SK-N-SH (cell line): Measurements from ENCODE around the gene FGF18. TPM values are rescaled to one million over a fixed set of nuclear protein-coding genes. Genes with fewer than 3 reads are reported as not detected.

Experiments used
- CTCF ChIA-PET: fragments of 300-600, 350-600 bp; formaldehyde crosslinking; extraction: SDS; loops from one replicate; lab custom pipeline; 2021; lab: Yijun Ruan, JAX
- POLR2A ChIA-PET: fragments of 350-600 bp; sonication (Branson Sonifier 250); formaldehyde crosslinking; extraction: SDS; loops from one replicate; lab custom pipeline; 2020; ENCODE audit warnings: antibody characterized with exemption, inconsistent platforms; lab: Yijun Ruan, JAX
- DNase-seq: peaks from one replicate; pipeline ENCODE4 v3.0.0; 2012
- H2AFZ ChIP-seq: fragments of 200-600 bp; sonication (generic); 2 replicates; pipeline ENCODE4 v1.8.1; 2016; ENCODE audit warnings: antibody characterized with exemption, mild to moderate bottlenecking, low read depth
- H3F3A ChIP-seq: fragments of 200-600 bp; sonication (generic); replicated peaks from 2 replicates; pipeline ENCODE3; 2016; ENCODE audit warnings: antibody characterized with exemption, mild to moderate bottlenecking; ENCODE audit not compliant: insufficient read depth
- H3K27ac ChIP-seq, 2 experiments: fragments of 200-500 bp in 1 of 2; fragments of 200-600 bp in 1 of 2; sonication (Bioruptor generic) in 1 of 2; sonication (generic), shearing (Covaris generic) in 1 of 2; 2 replicates each; pipeline versions ENCODE4 v1.5.1 to v1.6.1; 2014 to 2016; ENCODE audit warnings: low read depth in 2 of 2, inconsistent platforms in 1 of 2, low read length in 1 of 2, mild to moderate bottlenecking in 1 of 2, mixed read lengths in 1 of 2
- H3K27me3 ChIP-seq: fragments of 200-600 bp; sonication (generic), shearing (Covaris generic); 2 replicates; pipeline ENCODE4 v1.6.1; 2016; ENCODE audit warnings: mixed run types; ENCODE audit not compliant: insufficient read depth
- H3K36me3 ChIP-seq, 2 experiments: fragments of 200-500 bp in 1 of 2; fragments of 200-600 bp in 1 of 2; sonication (Bioruptor generic) in 1 of 2; sonication (generic) in 1 of 2; replicated peaks in 1 of 2; 2 replicates each; pipeline versions ENCODE3 to v1.5.1; 2014 to 2016; ENCODE audit warnings: low read length in 1 of 2, mild to moderate bottlenecking in 1 of 2; ENCODE audit not compliant: insufficient read depth in 2 of 2, control insufficient read depth in 1 of 2
- H3K4me1 ChIP-seq, 2 experiments: fragments of 200-500 bp in 1 of 2; fragments of 200-600 bp in 1 of 2; sonication (Bioruptor generic) in 1 of 2; sonication (generic), shearing (Covaris generic) in 1 of 2; 2 replicates each; pipeline versions ENCODE4 v1.5.1 to v1.6.1; 2014 to 2016; ENCODE audit warnings: low read depth in 1 of 2, low read length in 1 of 2, mixed run types in 1 of 2; ENCODE audit not compliant: insufficient read depth in 2 of 2, control insufficient read depth in 1 of 2
- H3K4me2 ChIP-seq: fragments of 200-600 bp; sonication (generic), shearing (Covaris generic); 2 replicates; pipeline ENCODE4 v1.6.1; 2017; ENCODE audit warnings: mixed run types
- H3K4me3 ChIP-seq, 2 experiments: fragments of 200-500 bp in 1 of 2; fragments of 200-600 bp in 1 of 2; sonication (Bioruptor generic) in 1 of 2; sonication (generic), shearing (Covaris generic) in 1 of 2; 2 replicates each; pipeline versions ENCODE4 v1.5.1 to v1.8.1; 2014 to 2016; ENCODE audit warnings: low read depth in 2 of 2, inconsistent platforms in 1 of 2, low read length in 1 of 2, mild to moderate bottlenecking in 1 of 2, mixed read lengths in 1 of 2, moderate library complexity in 1 of 2
- H3K79me2 ChIP-seq: fragments of 200-600 bp; sonication (generic); 2 replicates; pipeline ENCODE4 v1.8.1; 2017; ENCODE audit warnings: mild to moderate bottlenecking; ENCODE audit not compliant: insufficient read depth
- H3K9ac ChIP-seq: fragments of 200-600 bp; sonication (generic); 2 replicates; pipeline ENCODE4 v1.6.1; 2017; ENCODE audit warnings: mixed run types
- H3K9me2 ChIP-seq: fragments of 200-600 bp; sonication (generic); 2 replicates; pipeline ENCODE4 v1.6.1; 2017; ENCODE audit warnings: mixed run types
- H3K9me3 ChIP-seq: fragments of 200-600 bp; sonication (generic); 2 replicates; pipeline ENCODE4 v1.6.1; 2017; ENCODE audit warnings: mixed run types, mild to moderate bottlenecking, moderate library complexity
- H4K20me1 ChIP-seq: fragments of 200-600 bp; sonication (generic); 2 replicates; pipeline ENCODE4 v1.6.1; 2017; ENCODE audit warnings: mild to moderate bottlenecking, mixed run types; ENCODE audit not compliant: insufficient read depth
- CTCF ChIP-seq: fragments of 200-600 bp; sonication (generic); IDR thresholded peaks from 2 replicates; pipeline ENCODE4 v1.6.1; 2017; ENCODE audit warnings: antibody characterized with exemption, mild to moderate bottlenecking, moderate library complexity
- GABPA ChIP-seq: IDR thresholded peaks from 2 replicates; pipeline ENCODE4 v1.4.0; 2012; ENCODE audit warnings: low read depth, mild to moderate bottlenecking
- JUND ChIP-seq: IDR thresholded peaks from 2 replicates; pipeline ENCODE4 v1.4.0; 2012
- MEF2A ChIP-seq: IDR thresholded peaks from 2 replicates; pipeline ENCODE4 v1.4.0; 2012; ENCODE audit warnings: low read depth, borderline replicate concordance
- NFIC ChIP-seq: IDR thresholded peaks from 2 replicates; pipeline ENCODE4 v1.4.0; 2012; ENCODE audit warnings: borderline replicate concordance
- NRF1 ChIP-seq: IDR thresholded peaks from 2 replicates; pipeline ENCODE4 v1.6.1; 2012; ENCODE audit warnings: low read depth, mild to moderate bottlenecking, low read length
- POLR2AphosphoS5 ChIP-seq: IDR thresholded peaks from 2 replicates; pipeline ENCODE4 v1.6.1; 2012; ENCODE audit warnings: low read depth, low read length
- RFX5 ChIP-seq: IDR thresholded peaks from 2 replicates; pipeline ENCODE4 v1.6.1; 2012; ENCODE audit warnings: mild to moderate bottlenecking, improper control_type of control experiment, low read length
- SMC3 ChIP-seq: IDR thresholded peaks from 2 replicates; pipeline ENCODE4 v1.6.1; 2012; ENCODE audit warnings: low read depth, low read length, improper control_type of control experiment
- TAF1 ChIP-seq: IDR thresholded peaks from 2 replicates; pipeline ENCODE4 v1.6.1; 2012; ENCODE audit warnings: low read depth, mild to moderate bottlenecking, low read length, moderate library complexity, borderline replicate concordance
- WGBS: methylation state at CpG from one replicate; pipeline ENCODE4 v1.1.6; 2017; ENCODE audit warnings: low lambda C conversion rate; 5-methylcytosine and 5-hydroxymethylcytosine counted together
- polyA plus RNA-seq, 3 experiments: library from polyadenylated mRNA; depleted of rRNA; stranded (reverse); fragments of >200 nt; gene quantifications; 2 replicates each; pipeline ENCODE4 v1.2.3, GENCODE V29; 2012
- TF ChIP-seq, protein P1 (sequence below): IDR thresholded peaks from 2 replicates; pipeline ENCODE4; 2012
- TF ChIP-seq, protein P2 (sequence below): IDR thresholded peaks from 2 replicates; pipeline ENCODE4 v1.6.1; 2012; ENCODE audit warnings: mild to moderate bottlenecking, low read depth, low read length, moderate library complexity
- TF ChIP-seq, protein P3 (sequence below): IDR thresholded peaks from 2 replicates; pipeline ENCODE4 v1.4.0; 2012; ENCODE audit warnings: low read depth
- TF ChIP-seq, protein P4 (sequence below): IDR thresholded peaks from 2 replicates; pipeline ENCODE4 v1.4.0; 2012; ENCODE audit warnings: low read depth, borderline replicate concordance

FGF18 gene
- polyA plus RNA-seq, 1 of the 3 experiments (the other 2 are of a cell fraction) = 0.89 TPM

DNA sequence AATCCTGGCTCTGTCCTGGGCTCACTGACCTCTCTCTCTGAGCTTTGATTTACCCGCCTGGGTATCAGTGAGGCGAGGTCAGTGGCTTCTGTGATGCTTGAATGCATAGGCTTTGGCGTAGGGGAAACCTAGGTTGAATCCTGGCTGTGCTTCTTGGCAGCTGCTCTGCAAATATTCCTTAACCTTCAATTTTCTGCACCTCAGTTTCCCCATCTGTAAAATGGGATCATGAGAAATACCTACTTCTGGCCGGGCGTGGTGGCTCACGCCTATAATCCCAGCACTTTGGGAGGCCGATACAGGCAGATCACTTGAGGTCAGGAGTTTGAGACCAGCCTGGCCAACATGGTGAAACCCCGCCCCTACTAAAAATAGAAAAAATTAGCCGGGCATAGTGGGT, 7.2 kb downstream of the FGF18 start:
- Histone ChIP-seq H4K20me1 (no peaks in the 10 kb centered on the region), H3K9me2 (no peaks in the 10 kb centered on the region), H3K9ac (no peak overlapping the region), H3K27me3 (no peaks in the 10 kb centered on the region), H3K4me1 (peaks cover 0 to 6% of the 10 kb centered on the region in 2 experiments; a peak in 1 of 4 replicates), H3K4me2 (no peak overlapping the region), H3K36me3 (no peaks in the 10 kb centered on the region), H3K27ac (no peak overlapping the region), H3K4me3 (no peak overlapping the region), H3K79me2 (no peaks in the 10 kb centered on the region), H3K9me3 (no peaks in the 10 kb centered on the region), H2AFZ (no peak overlapping the region)
- DNase-seq = no peak
- ChIA-PET POLR2A (no interaction called here), CTCF (interaction anchor here (1.0 to 1.3 kb wide), 2 partner anchors 9 to 482 kb away, joined by 3 to 4 read pairs; no protein-coding TSS in a partner anchor)
- 94% methylated on average over 9 of the region's 9 CpGs for WGBS
- no peak for TF ChIP-seq JUND
- TF ChIP-seq GABPA = no peak
- no peak for TF ChIP-seq POLR2AphosphoS5
- TF ChIP-seq, protein P1, sequence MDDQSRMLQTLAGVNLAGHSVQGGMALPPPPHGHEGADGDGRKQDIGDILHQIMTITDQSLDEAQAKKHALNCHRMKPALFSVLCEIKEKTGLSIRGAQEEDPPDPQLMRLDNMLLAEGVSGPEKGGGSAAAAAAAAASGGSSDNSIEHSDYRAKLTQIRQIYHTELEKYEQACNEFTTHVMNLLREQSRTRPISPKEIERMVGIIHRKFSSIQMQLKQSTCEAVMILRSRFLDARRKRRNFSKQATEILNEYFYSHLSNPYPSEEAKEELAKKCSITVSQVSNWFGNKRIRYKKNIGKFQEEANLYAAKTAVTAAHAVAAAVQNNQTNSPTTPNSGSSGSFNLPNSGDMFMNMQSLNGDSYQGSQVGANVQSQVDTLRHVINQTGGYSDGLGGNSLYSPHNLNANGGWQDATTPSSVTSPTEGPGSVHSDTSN = no peak
- TF ChIP-seq MEF2A = no peak
- no peak for TF ChIP-seq SMC3
- no peak for TF ChIP-seq NFIC
- TF ChIP-seq, protein P2, sequence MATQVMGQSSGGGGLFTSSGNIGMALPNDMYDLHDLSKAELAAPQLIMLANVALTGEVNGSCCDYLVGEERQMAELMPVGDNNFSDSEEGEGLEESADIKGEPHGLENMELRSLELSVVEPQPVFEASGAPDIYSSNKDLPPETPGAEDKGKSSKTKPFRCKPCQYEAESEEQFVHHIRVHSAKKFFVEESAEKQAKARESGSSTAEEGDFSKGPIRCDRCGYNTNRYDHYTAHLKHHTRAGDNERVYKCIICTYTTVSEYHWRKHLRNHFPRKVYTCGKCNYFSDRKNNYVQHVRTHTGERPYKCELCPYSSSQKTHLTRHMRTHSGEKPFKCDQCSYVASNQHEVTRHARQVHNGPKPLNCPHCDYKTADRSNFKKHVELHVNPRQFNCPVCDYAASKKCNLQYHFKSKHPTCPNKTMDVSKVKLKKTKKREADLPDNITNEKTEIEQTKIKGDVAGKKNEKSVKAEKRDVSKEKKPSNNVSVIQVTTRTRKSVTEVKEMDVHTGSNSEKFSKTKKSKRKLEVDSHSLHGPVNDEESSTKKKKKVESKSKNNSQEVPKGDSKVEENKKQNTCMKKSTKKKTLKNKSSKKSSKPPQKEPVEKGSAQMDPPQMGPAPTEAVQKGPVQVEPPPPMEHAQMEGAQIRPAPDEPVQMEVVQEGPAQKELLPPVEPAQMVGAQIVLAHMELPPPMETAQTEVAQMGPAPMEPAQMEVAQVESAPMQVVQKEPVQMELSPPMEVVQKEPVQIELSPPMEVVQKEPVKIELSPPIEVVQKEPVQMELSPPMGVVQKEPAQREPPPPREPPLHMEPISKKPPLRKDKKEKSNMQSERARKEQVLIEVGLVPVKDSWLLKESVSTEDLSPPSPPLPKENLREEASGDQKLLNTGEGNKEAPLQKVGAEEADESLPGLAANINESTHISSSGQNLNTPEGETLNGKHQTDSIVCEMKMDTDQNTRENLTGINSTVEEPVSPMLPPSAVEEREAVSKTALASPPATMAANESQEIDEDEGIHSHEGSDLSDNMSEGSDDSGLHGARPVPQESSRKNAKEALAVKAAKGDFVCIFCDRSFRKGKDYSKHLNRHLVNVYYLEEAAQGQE = no peak
- TF ChIP-seq, protein P3, sequence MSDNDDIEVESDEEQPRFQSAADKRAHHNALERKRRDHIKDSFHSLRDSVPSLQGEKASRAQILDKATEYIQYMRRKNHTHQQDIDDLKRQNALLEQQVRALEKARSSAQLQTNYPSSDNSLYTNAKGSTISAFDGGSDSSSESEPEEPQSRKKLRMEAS = no peak
- TF ChIP-seq NRF1 = no peak
- TF ChIP-seq, protein P4, sequence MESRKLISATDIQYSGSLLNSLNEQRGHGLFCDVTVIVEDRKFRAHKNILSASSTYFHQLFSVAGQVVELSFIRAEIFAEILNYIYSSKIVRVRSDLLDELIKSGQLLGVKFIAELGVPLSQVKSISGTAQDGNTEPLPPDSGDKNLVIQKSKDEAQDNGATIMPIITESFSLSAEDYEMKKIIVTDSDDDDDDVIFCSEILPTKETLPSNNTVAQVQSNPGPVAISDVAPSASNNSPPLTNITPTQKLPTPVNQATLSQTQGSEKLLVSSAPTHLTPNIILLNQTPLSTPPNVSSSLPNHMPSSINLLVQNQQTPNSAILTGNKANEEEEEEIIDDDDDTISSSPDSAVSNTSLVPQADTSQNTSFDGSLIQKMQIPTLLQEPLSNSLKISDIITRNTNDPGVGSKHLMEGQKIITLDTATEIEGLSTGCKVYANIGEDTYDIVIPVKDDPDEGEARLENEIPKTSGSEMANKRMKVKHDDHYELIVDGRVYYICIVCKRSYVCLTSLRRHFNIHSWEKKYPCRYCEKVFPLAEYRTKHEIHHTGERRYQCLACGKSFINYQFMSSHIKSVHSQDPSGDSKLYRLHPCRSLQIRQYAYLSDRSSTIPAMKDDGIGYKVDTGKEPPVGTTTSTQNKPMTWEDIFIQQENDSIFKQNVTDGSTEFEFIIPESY = no peak
- TF ChIP-seq CTCF = no peak
- TF ChIP-seq RFX5 = no peak
- no peak for TF ChIP-seq TAF1
- TF ChIP-seq, all 33 proteins: peak for 0
- H3F3A ChIP-seq = no peaks in the 10 kb centered on the region
